Keratinocyte (primary cell): ENCODE data around the gene GRIK4.

ENCODE experiments used
- EZH2 ChIP-seq: IDR thresholded peaks from one replicate; pipeline ENCODE4 v1.6.1; 2012; ENCODE audit warnings: inconsistent platforms, mild to moderate bottlenecking, low read length, moderate library complexity
- TF ChIP-seq, protein P1 (sequence below), 3 experiments: IDR thresholded peaks in 1 of 3; conservative IDR thresholded peaks in 1 of 3; optimal IDR thresholded peaks in 1 of 3; 2 replicates in 2 of 3; 3 replicates in 1 of 3; pipeline versions ENCODE3 to v1.5.1; 2011; ENCODE audit warnings: low read length in 3 of 3, mild to moderate bottlenecking in 3 of 3, moderate library complexity in 2 of 3, control low read depth in 1 of 3, inconsistent platforms in 1 of 3; ENCODE audit not compliant: insufficient read depth in 2 of 3; ENCODE audit errors: extremely low read depth in 1 of 3

DNA sequence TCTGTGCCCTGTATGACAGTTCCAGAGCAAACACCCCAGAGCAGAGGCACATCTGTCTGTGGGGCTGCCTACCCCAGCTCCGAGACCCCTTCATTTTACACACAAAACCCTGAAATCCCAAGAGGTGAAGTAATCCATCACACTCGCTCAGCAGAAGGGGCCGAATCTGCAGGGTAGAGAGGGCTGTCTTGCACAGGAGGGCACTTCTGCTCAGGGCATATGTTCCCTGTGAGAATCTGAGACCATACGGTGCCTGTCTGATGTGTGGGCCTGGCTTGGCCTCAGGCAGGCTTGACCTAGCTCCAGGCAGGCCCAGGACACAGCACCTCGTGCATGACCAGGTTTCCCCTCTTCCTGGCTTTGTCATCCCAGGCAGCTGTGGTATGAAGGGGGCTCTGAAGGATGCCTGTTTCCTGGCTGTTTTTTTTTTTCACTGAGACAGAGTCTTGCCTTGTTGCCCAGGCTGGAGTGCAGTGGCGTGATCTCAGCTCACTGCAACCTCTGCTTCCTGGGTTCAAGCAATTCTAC is 37.2 kb downstream of the GRIK4 start:
- TF ChIP-seq, protein P1, sequence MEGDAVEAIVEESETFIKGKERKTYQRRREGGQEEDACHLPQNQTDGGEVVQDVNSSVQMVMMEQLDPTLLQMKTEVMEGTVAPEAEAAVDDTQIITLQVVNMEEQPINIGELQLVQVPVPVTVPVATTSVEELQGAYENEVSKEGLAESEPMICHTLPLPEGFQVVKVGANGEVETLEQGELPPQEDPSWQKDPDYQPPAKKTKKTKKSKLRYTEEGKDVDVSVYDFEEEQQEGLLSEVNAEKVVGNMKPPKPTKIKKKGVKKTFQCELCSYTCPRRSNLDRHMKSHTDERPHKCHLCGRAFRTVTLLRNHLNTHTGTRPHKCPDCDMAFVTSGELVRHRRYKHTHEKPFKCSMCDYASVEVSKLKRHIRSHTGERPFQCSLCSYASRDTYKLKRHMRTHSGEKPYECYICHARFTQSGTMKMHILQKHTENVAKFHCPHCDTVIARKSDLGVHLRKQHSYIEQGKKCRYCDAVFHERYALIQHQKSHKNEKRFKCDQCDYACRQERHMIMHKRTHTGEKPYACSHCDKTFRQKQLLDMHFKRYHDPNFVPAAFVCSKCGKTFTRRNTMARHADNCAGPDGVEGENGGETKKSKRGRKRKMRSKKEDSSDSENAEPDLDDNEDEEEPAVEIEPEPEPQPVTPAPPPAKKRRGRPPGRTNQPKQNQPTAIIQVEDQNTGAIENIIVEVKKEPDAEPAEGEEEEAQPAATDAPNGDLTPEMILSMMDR (optimal IDR thresholded peaks at IDR 0.05 in 1 of 3, IDR thresholded peaks at IDR 0.05 in 1 of 3, conservative IDR thresholded peaks at IDR 0.05 in 1 of 3; ENCODE audit: extremely low read depth in 1 of 3, insufficient read depth in 2 of 3, low read length in 3 of 3), result no peak
- TF ChIP-seq EZH2, result no peak
